Measurements from ENCODE around the gene TRIM61.

DNA sequence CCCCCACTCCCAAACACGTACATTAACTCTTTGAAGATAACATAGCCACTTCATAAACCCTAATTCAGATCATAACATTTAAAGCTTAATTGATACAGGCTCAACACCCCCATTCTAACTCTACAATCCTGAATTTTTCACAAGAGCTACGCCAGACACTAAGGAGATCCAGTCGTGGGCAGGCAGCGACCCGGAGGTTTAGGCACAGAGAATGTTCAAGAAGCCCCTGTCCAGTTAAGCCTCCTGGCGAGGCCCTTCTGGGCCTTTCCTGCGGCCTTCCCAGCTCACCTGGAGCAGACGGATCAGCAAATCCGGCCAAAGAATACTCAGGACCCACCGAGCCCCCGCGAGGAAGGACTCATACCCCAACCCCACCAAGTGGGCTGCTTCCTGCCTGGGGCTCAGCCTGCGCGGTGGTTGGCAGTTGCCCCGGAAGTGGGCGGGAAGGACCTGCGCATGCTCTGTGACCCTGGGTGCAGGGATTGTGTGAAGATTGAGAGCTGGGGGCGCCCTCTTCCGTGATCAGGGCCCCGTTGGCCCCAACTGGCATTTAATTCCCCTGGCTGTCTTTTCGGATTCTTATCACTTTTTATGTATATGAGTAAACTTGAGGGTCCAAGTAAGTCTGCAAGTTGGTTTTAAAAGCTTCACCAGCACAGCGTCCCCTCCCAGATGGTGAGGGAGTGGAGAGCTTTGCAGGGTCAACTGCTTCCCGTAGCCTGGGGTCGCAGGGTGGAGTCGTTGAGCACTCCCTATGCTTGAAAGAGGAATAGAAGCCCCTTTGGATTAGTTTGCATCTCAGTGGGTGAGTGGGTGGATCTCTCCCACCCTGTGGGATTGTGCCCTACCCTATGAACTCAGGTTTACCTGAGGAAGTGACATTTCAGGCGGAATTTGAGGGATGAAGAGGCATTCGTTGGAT, at the start of gene TRIM61:
- TF ChIP-seq POLR2AphosphoS5 (IDR thresholded peaks at IDR 0.05; ENCODE audit: low read depth, low read length) (peak; percentile 58; the same call in 1 of the 2 replicates), POLR2A (IDR thresholded peaks at IDR 0.05; ENCODE audit: low read depth, low read length) (peak; percentile 72; the same call in 1 of the 2 replicates)
